Trophoblast cell (in vitro differentiated cells and primary cell): ENCODE data around the gene CNOT6.

ENCODE experiments used
- DNase-seq, 2 donors: peaks; one replicate each; pipeline ENCODE4 v3.0.0-alpha.2; 2016
- H2AFZ ChIP-seq: 2 replicates; pipeline ENCODE4 v1.6.1; 2013; ENCODE audit warnings: low read length, moderate library complexity, mild to moderate bottlenecking; ENCODE audit not compliant: insufficient read depth, poor library complexity
- H2AK5ac ChIP-seq: 2 replicates; pipeline ENCODE4 v1.6.1; 2013; ENCODE audit warnings: mild to moderate bottlenecking, low read length
- H2BK120ac ChIP-seq: 2 replicates; pipeline ENCODE4 v1.6.1; 2013; ENCODE audit warnings: low read length, mild to moderate bottlenecking, moderate library complexity; ENCODE audit not compliant: insufficient read depth, poor library complexity
- H2BK12ac ChIP-seq: 2 replicates; pipeline ENCODE4 v1.6.1; 2013; ENCODE audit warnings: mild to moderate bottlenecking, low read length, moderate library complexity
- H2BK5ac ChIP-seq: 2 replicates; pipeline ENCODE4 v1.6.1; 2013; ENCODE audit warnings: low read length, low read depth, moderate library complexity, mild to moderate bottlenecking; ENCODE audit not compliant: poor library complexity
- H3K14ac ChIP-seq: 2 replicates; pipeline ENCODE4 v1.6.1; 2013; ENCODE audit warnings: mild to moderate bottlenecking, low read length
- H3K18ac ChIP-seq: 2 replicates; pipeline ENCODE4 v1.6.1; 2013; ENCODE audit warnings: mild to moderate bottlenecking, low read length
- H3K23ac ChIP-seq: 2 replicates; pipeline ENCODE4 v1.6.1; 2013; ENCODE audit warnings: low read length
- H3K27ac ChIP-seq: 2 replicates; pipeline ENCODE4 v1.5.1; 2013; ENCODE audit warnings: low read depth, mild to moderate bottlenecking, inconsistent platforms, low read length, moderate library complexity
- H3K27me3 ChIP-seq: 2 replicates; pipeline ENCODE4 v1.6.1; 2013; ENCODE audit warnings: inconsistent platforms, mild to moderate bottlenecking, low read length, moderate library complexity; ENCODE audit not compliant: insufficient read depth
- H3K36me3 ChIP-seq, 2 experiments: 1 replicate in 1 of 2; 2 replicates in 1 of 2; pipeline ENCODE4 v1.6.1; 2013; ENCODE audit warnings: low read length in 2 of 2, mild to moderate bottlenecking in 2 of 2, moderate library complexity in 1 of 2; ENCODE audit not compliant: insufficient read depth in 2 of 2, control insufficient read depth in 1 of 2
- H3K4ac ChIP-seq: 2 replicates; pipeline ENCODE4 v1.6.1; 2013; ENCODE audit warnings: low read depth, mild to moderate bottlenecking, low read length, moderate library complexity
- H3K4me1 ChIP-seq, 2 experiments: 1 replicate in 1 of 2; 2 replicates in 1 of 2; pipeline ENCODE4 v1.6.1; 2013; ENCODE audit warnings: low read length in 2 of 2, mild to moderate bottlenecking in 2 of 2, moderate library complexity in 1 of 2; ENCODE audit not compliant: insufficient read depth in 2 of 2, control insufficient read depth in 1 of 2
- H3K4me2 ChIP-seq: 2 replicates; pipeline ENCODE4 v1.6.1; 2013; ENCODE audit warnings: inconsistent platforms, mild to moderate bottlenecking, low read length, moderate library complexity
- H3K4me3 ChIP-seq: 2 replicates; pipeline ENCODE4 v1.5.1; 2013; ENCODE audit warnings: mild to moderate bottlenecking, low read depth, low read length, inconsistent platforms
- H3K79me1 ChIP-seq: one replicate; pipeline ENCODE4 v1.6.1; 2013; ENCODE audit warnings: low read length
- H3K79me2 ChIP-seq: 2 replicates; pipeline ENCODE4 v1.6.1; 2013; ENCODE audit warnings: low read length, mild to moderate bottlenecking; ENCODE audit not compliant: control insufficient read depth, insufficient read depth, poor library complexity
- H3K9ac ChIP-seq: 2 replicates; pipeline ENCODE4 v1.6.1; 2013; ENCODE audit warnings: mild to moderate bottlenecking, low read length
- H3K9me3 ChIP-seq: 2 replicates; pipeline ENCODE4 v1.6.1; 2013; ENCODE audit warnings: low read depth, mild to moderate bottlenecking, control low read depth, inconsistent platforms, low read length; ENCODE audit not compliant: insufficient read depth
- H4K12ac ChIP-seq: 2 replicates; pipeline ENCODE4 v1.6.1; 2013; ENCODE audit warnings: low read depth, mild to moderate bottlenecking, low read length, moderate library complexity
- H4K8ac ChIP-seq: 2 replicates; pipeline ENCODE4 v1.6.1; 2013; ENCODE audit warnings: low read depth, mild to moderate bottlenecking, low read length, moderate library complexity
- H4K91ac ChIP-seq: one replicate; pipeline ENCODE4 v1.6.1; 2013; ENCODE audit warnings: low read depth, mild to moderate bottlenecking, low read length, moderate library complexity
- WGBS: extraction: QIAGEN DNeasy Blood & Tissue Kit; methylation state at CpG from one replicate; pipeline ENCODE4 v1.1.7; 2013; ENCODE audit warnings: missing lambda C conversion rate; ENCODE audit not compliant: insufficient read length, insufficient coverage; ENCODE audit errors: extremely low coverage; 5-methylcytosine and 5-hydroxymethylcytosine counted together

Gene CNOT6

GRCh38 chr5:180586870-180587269, 92.7 kb downstream of the CNOT6 start:
- Histone ChIP-seq H3K4ac (no peak overlapping the region), H3K27me3 (peaks cover 20% of the 10 kb centered on the region), H2AFZ (no peak overlapping the region), H2BK5ac (no peak overlapping the region), H3K4me3 (no peak overlapping the region), H3K9me3 (peaks cover 2% of the 10 kb centered on the region), H3K14ac (no peak overlapping the region), H4K8ac (no peak overlapping the region), H3K9ac (no peak overlapping the region), H3K27ac (no peak overlapping the region), H3K4me1 (peaks cover 0 to 8% of the 10 kb centered on the region in 2 experiments), H3K4me2 (no peak overlapping the region), H4K12ac (no peak overlapping the region), H3K18ac (no peak overlapping the region), H3K23ac (no peak overlapping the region), H2AK5ac (no peak overlapping the region), H2BK12ac (no peak overlapping the region), H3K79me2 (no peaks in the 10 kb centered on the region), H2BK120ac (no peak overlapping the region), H4K91ac (no peak overlapping the region), H3K79me1 (no peaks in the 10 kb centered on the region), H3K36me3 (no peaks in the 10 kb centered on the region)
- DNase-seq, result no peak
- WGBS, result no CpG with 5 or more reads among the region's 10 CpGs

GRCh38 chr5:180589771-180590542, 95.8 kb downstream of the CNOT6 start:
- H3K23ac ChIP-seq, result no peak overlapping the region
- H2BK120ac ChIP-seq, result no peak overlapping the region
- H3K36me3 ChIP-seq, result no peaks in the 10 kb centered on the region
- DNase-seq, result no peak
- H4K8ac ChIP-seq, result no peak overlapping the region
- H2BK5ac ChIP-seq, result no peak overlapping the region
- H2BK12ac ChIP-seq, result no peak overlapping the region
- no peak overlapping the region for H2AK5ac ChIP-seq
- no peaks in the 10 kb centered on the region for H3K79me1 ChIP-seq
- H3K9ac ChIP-seq, result no peak overlapping the region
- no peak overlapping the region for H3K4ac ChIP-seq
- no CpG with 5 or more reads among the region's 44 CpGs for WGBS
- H3K79me2 ChIP-seq, result no peaks in the 10 kb centered on the region
- no peak overlapping the region for H2AFZ ChIP-seq
- H3K27me3 ChIP-seq, result peaks cover 20% of the 10 kb centered on the region
- H3K4me1 ChIP-seq, result peaks cover 0 to 8% of the 10 kb centered on the region in 2 experiments
- H3K4me2 ChIP-seq, result peak overlapping the region; percentile 63
- H3K27ac ChIP-seq, result no peak overlapping the region
- H3K14ac ChIP-seq, result no peak overlapping the region
- no peak overlapping the region for H4K12ac ChIP-seq
- peaks cover 2% of the 10 kb centered on the region for H3K9me3 ChIP-seq
- no peak overlapping the region for H3K18ac ChIP-seq
- H3K4me3 ChIP-seq, result no peak overlapping the region
- no peak overlapping the region for H4K91ac ChIP-seq

- H3K9ac ChIP-seq, result no peak overlapping the region
- no peak overlapping the region for H2AK5ac ChIP-seq
- peak overlapping the region; percentile 63 for H3K4me2 ChIP-seq
- no peaks in the 10 kb centered on the region for H3K79me2 ChIP-seq
- no peak overlapping the region for H3K23ac ChIP-seq
- H3K79me1 ChIP-seq, result no peaks in the 10 kb centered on the region
- H3K27me3 ChIP-seq, result peaks cover 20% of the 10 kb centered on the region
- no peak overlapping the region for H4K12ac ChIP-seq
- no peak overlapping the region for H4K91ac ChIP-seq
- peak overlapping the region; percentile 30 for H3K4me3 ChIP-seq
- no peak overlapping the region for H3K14ac ChIP-seq
- H3K4ac ChIP-seq, result no peak overlapping the region
- no peak for DNase-seq
- H2AFZ ChIP-seq, result no peak overlapping the region
- H4K8ac ChIP-seq, result no peak overlapping the region
- H2BK5ac ChIP-seq, result no peak overlapping the region
- no peak overlapping the region for H2BK120ac ChIP-seq
- no CpG with 5 or more reads among the region's 63 CpGs for WGBS
- no peak overlapping the region for H2BK12ac ChIP-seq
- no peak overlapping the region for H3K27ac ChIP-seq
- H3K9me3 ChIP-seq, result peaks cover 2% of the 10 kb centered on the region
- H3K18ac ChIP-seq, result no peak overlapping the region
- no peaks in the 10 kb centered on the region for H3K36me3 ChIP-seq
- peaks cover 0 to 8% of the 10 kb centered on the region in 2 experiments for H3K4me1 ChIP-seq
Measured at GRCh38 chr5:180590543-180591310, 96.5 kb downstream of the CNOT6 start.

- Histone ChIP-seq H4K12ac (no peak within 1 kb of the TSS), H2BK120ac (no peak within 1 kb of the TSS), H2BK12ac (no peak within 1 kb of the TSS), H3K79me1 (no peaks in the 10 kb centered on the region), H3K14ac (no peak within 1 kb of the TSS), H3K79me2 (no peaks in the 10 kb centered on the region), H3K4ac (no peak within 1 kb of the TSS), H2BK5ac (no peak within 1 kb of the TSS), H3K27ac (no peak within 1 kb of the TSS), H4K91ac (no peak within 1 kb of the TSS), H3K4me3 (peak within 1 kb of the TSS; percentile 30), H3K27me3 (peaks cover 20% of the 10 kb centered on the region), H3K4me1 (peaks cover 0 to 8% of the 10 kb centered on the region in 2 experiments), H3K9me3 (peaks cover 2% of the 10 kb centered on the region), H3K23ac (no peak within 1 kb of the TSS), H2AFZ (no peak within 1 kb of the TSS), H3K9ac (no peak within 1 kb of the TSS), H3K36me3 (no peaks in the 10 kb centered on the region), H3K4me2 (peak within 1 kb of the TSS; percentile 63), H4K8ac (no peak within 1 kb of the TSS), H3K18ac (no peak within 1 kb of the TSS), H2AK5ac (no peak within 1 kb of the TSS)
- no peak for DNase-seq
- no CpG with 5 or more reads among the region's 60 CpGs for WGBS
Measured at GRCh38 chr5:180591311-180591887, 97.2 kb downstream of the CNOT6 start, which contains the start of gene SCGB3A1. SCGB3A1 (minus strand) TSS chr5:180591499; CDS start chr5:180591462, 37 bp downstream.
